Left ventricle myocardium inferior (tissue), 1 donor: ENCODE results near the gene NBAS. TPM values are rescaled to one million over a fixed set of nuclear protein-coding genes. Genes with fewer than 3 reads are reported as not detected.

ENCODE experiments used
- DNase-seq: peaks from one replicate; pipeline ENCODE4 v3.0.0-alpha.2; 2020
- H3K27ac ChIP-seq: fragments of 200-600 bp; replicated peaks from 2 replicates; pipeline ENCODE4 v1.8.0; 2021
- H3K27me3 ChIP-seq: fragments of 200-600 bp; 2 replicates; pipeline ENCODE4 v1.8.0; 2021; ENCODE audit warnings: low read depth
- H3K36me3 ChIP-seq: fragments of 200-600 bp; 2 replicates; pipeline ENCODE4 v1.8.0; 2021
- H3K4me1 ChIP-seq: fragments of 200-600 bp; 2 replicates; pipeline ENCODE4 v1.8.0; 2021
- H3K4me3 ChIP-seq: fragments of 200-600 bp; 2 replicates; pipeline ENCODE4 v1.8.0; 2021; ENCODE audit warnings: mild to moderate bottlenecking, moderate library complexity
- H3K9me3 ChIP-seq: fragments of 200-600 bp; replicated peaks from 2 replicates; pipeline ENCODE4 v1.8.0; 2021
- intact Hi-C: fragments of 100-400 bp; cut with micrococcal nuclease; formaldehyde crosslinking; loops from one replicate; pipeline ENCODE4 v1.11.0; 2022
- total RNA-seq: library from RNA; stranded (reverse); fragmentation: NEBNext Ultra II Directional; extraction: Animal tissue kit (Norgen Biotek cat#: 25700); gene quantifications from one replicate; pipeline ENCODE4 v1.2.1, GENCODE V29; 2021
- TF ChIP-seq, protein P1 (sequence below): fragments of 200-600 bp; IDR thresholded peaks from 2 replicates; pipeline ENCODE4 v1.8.0; 2021; ENCODE audit warnings: antibody characterized with exemption, mild to moderate bottlenecking, borderline replicate concordance
- donor health status: DM: no; HTN: yes; CAD: no; lungs with severe emphysema.

NBAS gene
- total RNA-seq, 1 donor from 2014 or later: 50.6 TPM

GRCh38 chr2:15346624-15347023 lies 214.5 kb downstream of the NBAS start:
- intact Hi-C loops: no loop called here
- no peak for DNase-seq
- TF ChIP-seq, protein P1, sequence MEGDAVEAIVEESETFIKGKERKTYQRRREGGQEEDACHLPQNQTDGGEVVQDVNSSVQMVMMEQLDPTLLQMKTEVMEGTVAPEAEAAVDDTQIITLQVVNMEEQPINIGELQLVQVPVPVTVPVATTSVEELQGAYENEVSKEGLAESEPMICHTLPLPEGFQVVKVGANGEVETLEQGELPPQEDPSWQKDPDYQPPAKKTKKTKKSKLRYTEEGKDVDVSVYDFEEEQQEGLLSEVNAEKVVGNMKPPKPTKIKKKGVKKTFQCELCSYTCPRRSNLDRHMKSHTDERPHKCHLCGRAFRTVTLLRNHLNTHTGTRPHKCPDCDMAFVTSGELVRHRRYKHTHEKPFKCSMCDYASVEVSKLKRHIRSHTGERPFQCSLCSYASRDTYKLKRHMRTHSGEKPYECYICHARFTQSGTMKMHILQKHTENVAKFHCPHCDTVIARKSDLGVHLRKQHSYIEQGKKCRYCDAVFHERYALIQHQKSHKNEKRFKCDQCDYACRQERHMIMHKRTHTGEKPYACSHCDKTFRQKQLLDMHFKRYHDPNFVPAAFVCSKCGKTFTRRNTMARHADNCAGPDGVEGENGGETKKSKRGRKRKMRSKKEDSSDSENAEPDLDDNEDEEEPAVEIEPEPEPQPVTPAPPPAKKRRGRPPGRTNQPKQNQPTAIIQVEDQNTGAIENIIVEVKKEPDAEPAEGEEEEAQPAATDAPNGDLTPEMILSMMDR: no peak
- no peaks in the 10 kb centered on the region for H3K4me1 ChIP-seq
- H3K27ac ChIP-seq: no peak overlapping the region
- H3K9me3 ChIP-seq: peaks cover 17% of the 10 kb centered on the region
- H3K36me3 ChIP-seq: peaks cover 30% of the 10 kb centered on the region
- H3K27me3 ChIP-seq: no peaks in the 10 kb centered on the region
- H3K4me3 ChIP-seq: no peak overlapping the region

GRCh38 chr2:15337996-15338666 lies 223.0 kb downstream of the NBAS start:
- H3K4me3 ChIP-seq: no peak overlapping the region
- intact Hi-C loops: no loop called here
- TF ChIP-seq, protein P1: no peak
- no peaks in the 10 kb centered on the region for H3K9me3 ChIP-seq
- peaks cover 9% of the 10 kb centered on the region for H3K36me3 ChIP-seq
- no peaks in the 10 kb centered on the region for H3K27me3 ChIP-seq
- H3K27ac ChIP-seq: no peak overlapping the region
- no peaks in the 10 kb centered on the region for H3K4me1 ChIP-seq
- DNase-seq: no peak

GRCh38 chr2:15334644-15335326 lies 226.3 kb downstream of the NBAS start:
- Histone ChIP-seq H3K27me3 (no peaks in the 10 kb centered on the region), H3K4me1 (no peaks in the 10 kb centered on the region), H3K27ac (no peak overlapping the region), H3K9me3 (no peaks in the 10 kb centered on the region), H3K36me3 (peaks cover 15% of the 10 kb centered on the region), H3K4me3 (no peak overlapping the region)
- intact Hi-C loops: no loop called here
- TF ChIP-seq, protein P1: no peak
- DNase-seq: no peak

GRCh38 chr2:15331787-15332186 lies 229.3 kb downstream of the NBAS start:
- H3K4me3 ChIP-seq: no peak overlapping the region
- H3K36me3 ChIP-seq: peaks cover 43% of the 10 kb centered on the region
- no peak for DNase-seq

GRCh38 chr2:15325296-15325695 lies 235.8 kb downstream of the NBAS start:
- intact Hi-C loops: no loop called here
- no peaks in the 10 kb centered on the region for H3K4me1 ChIP-seq
- H3K27me3 ChIP-seq: no peaks in the 10 kb centered on the region
- H3K27ac ChIP-seq: no peak overlapping the region
- no peak overlapping the region for H3K4me3 ChIP-seq
- H3K9me3 ChIP-seq: peaks cover 15% of the 10 kb centered on the region
- H3K36me3 ChIP-seq: peaks cover 58% of the 10 kb centered on the region
- TF ChIP-seq, protein P1: no peak
- DNase-seq: no peak

More at GRCh38 chr2:15331787-15332186, 229.3 kb downstream of the NBAS start:
- Histone ChIP-seq H3K4me1 (no peaks in the 10 kb centered on the region), H3K27me3 (no peaks in the 10 kb centered on the region), H3K9me3 (no peaks in the 10 kb centered on the region), H3K27ac (no peak overlapping the region)
- intact Hi-C loops: no loop called here
- TF ChIP-seq, protein P1: no peak
